AML-193 (cell line): ENCODE measurements around the gene FAT2.

ENCODE experiments used
- DNase-seq, 2 experiments: peaks; one replicate each; lab custom pipeline; 2025; lab: John Stamatoyannopoulos, UW

FAT2 gene

GRCh38 chr5:151555760-151556576, 35.2 kb downstream of the FAT2 start:
- DNase-seq: no peak

DNA sequence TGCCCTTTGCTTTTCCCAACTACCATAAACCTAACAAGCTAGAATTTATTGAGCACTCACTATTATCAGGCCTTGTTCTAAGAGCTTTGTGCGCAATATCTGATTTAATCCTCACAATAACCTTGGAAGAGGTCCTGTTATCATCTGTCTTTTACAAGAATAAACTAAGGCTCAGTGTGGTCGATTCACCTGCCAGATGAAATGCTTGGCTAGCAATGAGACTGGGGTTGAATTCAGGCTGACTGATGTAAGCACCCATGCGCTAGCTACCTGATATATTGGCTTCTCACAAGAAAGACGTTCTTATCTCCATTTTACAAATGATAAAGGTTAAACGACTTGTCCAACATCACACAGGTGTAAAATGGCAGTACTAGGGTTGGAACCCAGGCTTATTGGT, 37.4 kb downstream of the FAT2 start:
- DNase-seq: no peak

GRCh38 chr5:151553130-151553670, 37.9 kb downstream of the FAT2 start:
- DNase-seq: no peak

GRCh38 chr5:151551985-151552384, 39.1 kb downstream of the FAT2 start:
- DNase-seq: no peak

- no peak for DNase-seq
Observed at GRCh38 chr5:151550146-151550545, 41.0 kb downstream of the FAT2 start.

- no peak for DNase-seq
Observed at GRCh38 chr5:151549713-151550112, 41.4 kb downstream of the FAT2 start.

- DNase-seq: no peak
Observed at GRCh38 chr5:151547364-151547763, 43.8 kb downstream of the FAT2 start.

DNA sequence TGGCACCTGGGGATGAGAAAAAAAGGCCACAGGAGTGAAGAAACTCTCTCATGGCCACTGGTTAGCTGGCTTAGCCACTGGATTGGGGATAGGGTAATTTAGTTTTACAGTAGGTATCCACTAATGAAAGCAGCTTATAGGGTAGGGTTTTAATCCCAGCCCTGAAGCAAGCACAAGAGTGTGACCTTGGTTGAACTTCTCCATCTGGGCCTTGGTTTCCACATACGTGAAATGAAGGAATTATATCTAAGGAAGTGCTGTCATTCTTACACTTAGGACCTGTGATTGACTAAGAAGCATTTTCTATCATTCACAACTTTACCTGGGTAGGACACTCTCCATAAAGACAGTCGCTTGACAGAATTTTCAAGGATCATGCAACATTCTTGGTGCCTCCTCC, 49.6 kb downstream of the FAT2 start:
- no peak for DNase-seq
